ENCODE measurements around the gene MCTP2.

Gene MCTP2

DNA sequence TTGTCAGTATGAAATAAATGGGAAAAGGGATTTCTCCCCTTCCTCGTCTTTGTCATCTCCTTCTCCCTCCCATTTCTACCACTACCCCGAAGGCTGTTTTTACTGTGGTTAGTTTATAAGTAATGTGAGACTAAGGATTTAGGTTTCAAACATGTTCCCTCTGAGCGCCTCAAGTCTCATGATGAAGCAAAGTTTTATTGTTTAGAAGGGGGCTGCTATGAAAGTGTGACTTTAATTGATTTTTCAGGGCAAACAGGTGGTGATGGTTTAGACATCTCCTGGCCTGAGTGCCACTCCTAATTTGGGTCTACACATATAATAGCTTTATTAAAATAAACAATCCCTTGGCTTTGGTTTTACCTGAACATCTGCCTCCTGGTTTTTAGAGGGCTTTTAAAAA lies 185.5 kb downstream of the MCTP2 start:
- no peak overlapping the region for H3K27ac ChIP-seq
- TF ChIP-seq, protein P1, sequence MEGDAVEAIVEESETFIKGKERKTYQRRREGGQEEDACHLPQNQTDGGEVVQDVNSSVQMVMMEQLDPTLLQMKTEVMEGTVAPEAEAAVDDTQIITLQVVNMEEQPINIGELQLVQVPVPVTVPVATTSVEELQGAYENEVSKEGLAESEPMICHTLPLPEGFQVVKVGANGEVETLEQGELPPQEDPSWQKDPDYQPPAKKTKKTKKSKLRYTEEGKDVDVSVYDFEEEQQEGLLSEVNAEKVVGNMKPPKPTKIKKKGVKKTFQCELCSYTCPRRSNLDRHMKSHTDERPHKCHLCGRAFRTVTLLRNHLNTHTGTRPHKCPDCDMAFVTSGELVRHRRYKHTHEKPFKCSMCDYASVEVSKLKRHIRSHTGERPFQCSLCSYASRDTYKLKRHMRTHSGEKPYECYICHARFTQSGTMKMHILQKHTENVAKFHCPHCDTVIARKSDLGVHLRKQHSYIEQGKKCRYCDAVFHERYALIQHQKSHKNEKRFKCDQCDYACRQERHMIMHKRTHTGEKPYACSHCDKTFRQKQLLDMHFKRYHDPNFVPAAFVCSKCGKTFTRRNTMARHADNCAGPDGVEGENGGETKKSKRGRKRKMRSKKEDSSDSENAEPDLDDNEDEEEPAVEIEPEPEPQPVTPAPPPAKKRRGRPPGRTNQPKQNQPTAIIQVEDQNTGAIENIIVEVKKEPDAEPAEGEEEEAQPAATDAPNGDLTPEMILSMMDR (conservative IDR thresholded peaks at IDR 0.05; ENCODE audit: low read depth), result no peak
- ChIA-PET CTCF (no interaction called here), POLR2A (ENCODE audit: low non-redundant PET) (no interaction called here)
- no peak for DNase-seq (ENCODE audit: low spot score)

DNA sequence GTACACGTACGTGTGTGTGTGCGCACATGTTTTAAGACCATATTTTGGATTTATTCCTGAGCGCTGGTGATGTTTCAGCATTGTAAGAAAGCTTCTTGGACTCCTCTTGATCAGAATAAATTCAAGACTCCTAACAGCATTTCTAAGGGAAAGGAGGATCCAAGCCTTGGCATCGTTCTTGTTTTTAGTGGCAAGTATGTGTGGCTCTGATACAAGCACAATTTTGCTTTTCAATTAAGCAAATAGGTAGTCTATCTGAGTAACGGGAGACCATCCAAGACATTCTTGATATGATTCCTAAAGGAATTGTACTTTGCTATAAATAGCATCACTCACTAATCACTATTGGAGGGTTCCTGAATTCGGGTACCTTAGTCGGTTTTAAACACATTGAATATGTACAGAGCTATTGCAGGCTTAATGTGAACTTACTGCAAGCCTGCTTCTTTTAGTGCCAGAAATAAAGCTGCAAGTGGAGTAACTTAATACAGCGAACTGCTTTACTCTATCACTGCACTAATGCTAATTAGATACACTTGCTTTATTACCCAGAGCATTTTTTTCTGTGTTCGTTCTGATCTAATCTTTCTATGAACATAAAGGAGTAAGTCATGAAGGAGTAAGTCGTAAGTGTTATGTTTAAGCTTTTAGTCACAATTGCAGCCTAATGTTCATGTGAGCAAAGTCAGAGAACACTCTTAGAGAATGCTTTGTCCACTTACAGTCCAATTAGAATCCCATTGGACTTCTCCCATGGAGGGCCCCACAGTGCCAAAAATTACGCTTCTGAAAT lies 186.3 kb downstream of the MCTP2 start:
- TF ChIP-seq, protein P1 (conservative IDR thresholded peaks at IDR 0.05; ENCODE audit: low read depth), result no peak
- H3K27ac ChIP-seq, result no peak overlapping the region
- CTCF ChIA-PET, result no interaction called here
- POLR2A ChIA-PET (ENCODE audit: low non-redundant PET), result no interaction called here
- no peak for DNase-seq (ENCODE audit: low spot score)

DNA sequence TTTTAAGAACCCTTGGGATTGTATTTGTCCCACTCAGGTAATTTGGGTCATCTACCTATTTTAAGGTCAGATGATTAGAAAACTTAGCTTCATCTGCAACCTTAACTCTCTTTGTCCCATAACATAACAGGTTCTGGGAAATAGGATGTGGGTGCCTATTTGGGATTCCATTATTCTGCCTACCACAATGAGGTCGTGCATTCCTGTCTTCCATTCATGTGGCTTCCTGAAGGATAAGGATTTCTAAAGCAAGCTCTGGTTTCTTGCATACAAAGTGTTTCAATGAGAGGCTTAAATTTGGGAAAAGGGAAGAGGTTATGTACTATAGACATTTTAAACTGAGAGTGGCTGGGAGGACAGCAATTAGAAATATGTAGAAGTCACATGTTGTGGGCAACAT lies 190.3 kb downstream of the MCTP2 start:
- CTCF ChIA-PET, result no interaction called here
- POLR2A ChIA-PET (ENCODE audit: low non-redundant PET), result no interaction called here
- TF ChIP-seq, protein P1 (conservative IDR thresholded peaks at IDR 0.05; ENCODE audit: low read depth), result no peak
- no peak overlapping the region for H3K27ac ChIP-seq
- DNase-seq (ENCODE audit: low spot score), result no peak

DNA sequence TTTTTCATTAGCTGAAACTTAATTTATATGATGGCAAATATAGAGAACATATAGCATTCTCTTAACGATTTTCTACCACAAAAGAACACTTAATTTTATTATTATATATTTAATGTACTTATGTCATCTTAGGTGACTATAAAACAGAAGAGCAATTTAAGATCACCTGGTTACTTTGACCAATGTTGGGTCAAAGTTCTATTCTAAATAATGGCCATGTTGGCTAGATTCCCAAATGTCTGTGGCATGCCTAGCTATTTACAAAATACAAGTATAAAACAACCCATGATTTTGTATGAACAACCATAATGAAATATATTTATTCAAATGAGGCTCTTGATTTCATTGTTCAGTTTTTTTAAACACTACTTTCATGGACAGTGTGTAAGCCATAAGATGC lies 200.9 kb downstream of the MCTP2 start:
- no peak overlapping the region for H3K27ac ChIP-seq
- POLR2A ChIA-PET (ENCODE audit: low non-redundant PET), result no interaction called here
- CTCF ChIA-PET, result interaction anchor here (0.6 kb wide), 1 partner anchor 235 kb away, joined by 3 read pairs; no protein-coding TSS in a partner anchor
- DNase-seq (ENCODE audit: low spot score), result no peak
- TF ChIP-seq, protein P1 (conservative IDR thresholded peaks at IDR 0.05; ENCODE audit: low read depth), result no peak

DNA sequence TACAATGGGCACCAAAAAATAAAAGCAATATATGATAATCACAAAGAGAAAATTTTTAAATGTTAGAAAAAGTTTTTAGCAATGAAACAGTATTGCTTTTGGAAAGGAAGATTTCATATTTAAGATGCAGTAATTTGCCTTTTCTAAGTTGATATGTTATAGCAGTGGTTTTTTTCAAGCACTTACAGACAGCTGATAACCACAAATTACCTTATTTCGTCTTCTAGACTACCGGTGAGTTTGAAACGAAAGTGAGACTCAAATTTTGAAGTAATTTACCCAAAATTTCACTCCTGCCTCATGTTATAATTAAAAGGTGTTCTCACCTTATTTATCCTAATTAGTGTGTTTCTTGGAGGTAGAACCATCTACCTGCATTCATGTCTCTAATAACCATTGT lies 207.8 kb downstream of the MCTP2 start:
- no peak overlapping the region for H3K27ac ChIP-seq
- POLR2A ChIA-PET (ENCODE audit: low non-redundant PET), result no interaction called here
- TF ChIP-seq, protein P1 (conservative IDR thresholded peaks at IDR 0.05; ENCODE audit: low read depth), result no peak
- CTCF ChIA-PET, result no interaction called here
- no peak for DNase-seq (ENCODE audit: low spot score)

DNA sequence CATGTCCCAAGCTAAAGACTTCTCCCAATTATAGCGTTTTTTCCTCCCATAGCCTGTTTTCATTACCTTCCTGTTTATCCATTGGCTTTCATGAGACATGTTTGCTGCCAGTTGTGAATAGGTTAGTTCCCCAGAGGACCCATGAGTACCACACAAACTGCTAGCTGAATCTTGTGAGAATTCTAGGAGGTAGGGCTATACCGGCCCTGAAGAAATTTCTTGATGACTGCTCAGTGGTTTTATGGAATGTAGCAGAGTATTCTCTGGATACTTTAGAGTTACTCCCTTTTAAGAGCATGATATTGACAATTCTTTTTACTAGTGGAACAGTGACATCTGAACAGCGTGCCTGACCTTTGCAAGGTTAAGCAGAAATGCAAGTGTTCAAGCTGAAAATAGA lies 210.4 kb downstream of the MCTP2 start:
- ChIA-PET CTCF (no interaction called here), POLR2A (ENCODE audit: low non-redundant PET) (no interaction called here)
- H3K27ac ChIP-seq, result no peak overlapping the region
- TF ChIP-seq, protein P1 (conservative IDR thresholded peaks at IDR 0.05; ENCODE audit: low read depth), result no peak
- no peak for DNase-seq (ENCODE audit: low spot score)

Data from RWPE1 (cell line).